Astrocyte of the spinal cord (primary cell): ENCODE results near the gene F5.

Source experiments
- DNase-seq: peaks from one replicate; pipeline ENCODE4 v3.0.0; 2011; ENCODE audit warnings: low read depth, low spot score
- H3K4me3 ChIP-seq: 2 replicates; pipeline ENCODE4 v1.5.1; 2011; ENCODE audit warnings: low read depth, mild to moderate bottlenecking, low read length, moderate library complexity
- in situ Hi-C: cut with HindIII; loops from 2 replicates; pipeline ENCODE4 v1.10.0; 2017; ENCODE audit warnings: low sequenced_read_pairs
- TF ChIP-seq, protein P1 (sequence below): IDR thresholded peaks from 2 replicates; pipeline ENCODE4 v1.5.1; 2012; ENCODE audit warnings: low read depth, mild to moderate bottlenecking, low read length, inconsistent platforms

The F5 gene

DNA sequence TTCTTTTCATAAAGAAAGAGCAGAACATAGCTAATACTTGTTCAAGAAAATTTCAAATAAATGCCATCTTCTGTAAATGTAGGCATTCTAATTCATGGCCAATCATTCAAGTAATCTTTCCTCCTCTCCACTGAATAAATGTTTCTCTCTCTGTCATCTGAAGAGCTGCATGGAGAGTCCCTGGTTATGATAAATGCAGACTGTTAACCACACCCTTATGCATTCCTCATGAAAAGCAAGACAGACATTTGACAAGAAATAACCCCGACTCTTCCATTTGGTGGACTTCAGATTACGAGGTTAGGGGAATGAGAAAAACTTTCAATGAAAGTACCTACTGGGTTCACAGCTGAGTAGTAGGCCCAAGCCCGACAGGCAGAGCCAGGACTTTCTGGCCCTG, 55.8 kb downstream of the F5 start:
- TF ChIP-seq, protein P1, sequence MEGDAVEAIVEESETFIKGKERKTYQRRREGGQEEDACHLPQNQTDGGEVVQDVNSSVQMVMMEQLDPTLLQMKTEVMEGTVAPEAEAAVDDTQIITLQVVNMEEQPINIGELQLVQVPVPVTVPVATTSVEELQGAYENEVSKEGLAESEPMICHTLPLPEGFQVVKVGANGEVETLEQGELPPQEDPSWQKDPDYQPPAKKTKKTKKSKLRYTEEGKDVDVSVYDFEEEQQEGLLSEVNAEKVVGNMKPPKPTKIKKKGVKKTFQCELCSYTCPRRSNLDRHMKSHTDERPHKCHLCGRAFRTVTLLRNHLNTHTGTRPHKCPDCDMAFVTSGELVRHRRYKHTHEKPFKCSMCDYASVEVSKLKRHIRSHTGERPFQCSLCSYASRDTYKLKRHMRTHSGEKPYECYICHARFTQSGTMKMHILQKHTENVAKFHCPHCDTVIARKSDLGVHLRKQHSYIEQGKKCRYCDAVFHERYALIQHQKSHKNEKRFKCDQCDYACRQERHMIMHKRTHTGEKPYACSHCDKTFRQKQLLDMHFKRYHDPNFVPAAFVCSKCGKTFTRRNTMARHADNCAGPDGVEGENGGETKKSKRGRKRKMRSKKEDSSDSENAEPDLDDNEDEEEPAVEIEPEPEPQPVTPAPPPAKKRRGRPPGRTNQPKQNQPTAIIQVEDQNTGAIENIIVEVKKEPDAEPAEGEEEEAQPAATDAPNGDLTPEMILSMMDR, result no peak
- DNase-seq, result no peak
- H3K4me3 ChIP-seq, result no peak overlapping the region
- in situ Hi-C loops, result no loop called here

DNA sequence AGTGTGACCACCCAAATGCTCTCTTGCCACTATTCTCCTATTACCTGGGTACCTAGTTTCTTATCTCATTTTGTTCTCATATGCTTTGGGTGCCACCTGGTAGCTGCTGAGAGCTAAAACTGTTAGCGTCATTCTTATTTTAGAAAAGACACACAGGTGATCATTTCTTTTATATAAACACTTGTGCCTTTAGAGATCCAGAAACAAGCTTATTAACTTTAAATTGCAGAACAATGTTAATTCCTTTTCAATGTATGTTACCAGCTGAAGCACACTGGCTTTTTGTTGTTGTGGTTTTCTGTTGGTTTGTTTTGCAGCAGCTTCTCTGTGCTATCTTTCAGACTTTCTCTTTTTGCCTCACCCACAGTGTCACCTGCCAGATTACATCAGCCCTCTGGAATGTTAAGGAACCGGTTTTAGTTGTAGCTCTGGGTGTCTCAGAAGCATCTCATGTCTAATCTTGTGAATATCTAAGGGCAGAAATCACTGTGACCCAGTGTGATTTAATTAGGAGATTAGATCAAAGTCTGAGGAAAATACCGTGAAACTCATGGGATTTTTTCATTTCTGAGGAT, 57.1 kb downstream of the F5 start:
- in situ Hi-C loops, result no loop called here
- DNase-seq, result peak; percentile 15
- no peak overlapping the region for H3K4me3 ChIP-seq
- TF ChIP-seq, protein P1, result no peak

DNA sequence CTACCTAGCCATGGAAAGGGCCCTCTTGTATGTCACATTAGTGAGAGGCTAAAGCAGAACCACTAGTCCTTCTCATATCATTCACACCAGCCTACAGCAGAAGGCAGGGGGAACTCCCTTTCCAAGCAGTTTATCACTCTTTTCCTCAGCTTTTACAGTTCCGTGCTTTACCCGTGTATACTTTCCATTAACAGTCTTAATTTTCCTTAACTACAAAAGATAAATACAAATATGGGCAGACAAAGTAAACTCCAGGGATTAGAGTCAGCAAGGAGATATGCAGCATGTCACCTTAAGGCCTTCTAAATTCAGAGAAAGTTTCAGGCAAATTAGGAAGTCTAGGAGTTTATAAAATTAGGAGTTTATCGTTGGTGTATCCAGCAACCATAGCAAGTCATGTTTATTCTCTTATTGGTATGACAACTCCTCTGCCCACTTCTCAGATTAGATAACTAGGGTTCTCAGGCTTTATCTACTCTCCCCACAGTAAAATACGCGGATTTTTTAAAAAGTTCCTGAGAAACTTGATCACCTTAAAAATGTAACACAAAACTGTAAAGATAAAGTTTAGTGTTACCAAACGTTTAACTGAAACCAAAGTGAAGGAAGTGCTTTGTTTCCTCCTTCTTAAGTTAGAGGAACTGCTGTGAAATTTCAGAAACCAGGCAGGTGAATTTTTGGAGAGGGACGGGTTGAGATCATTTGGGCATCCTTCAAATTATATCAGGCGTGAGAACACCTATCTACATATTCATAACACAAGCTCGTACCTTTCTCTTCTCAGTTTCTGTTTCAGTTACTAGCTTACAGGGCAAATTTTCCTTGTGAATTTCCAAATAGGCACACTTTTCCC, 57.8 kb downstream of the F5 start:
- DNase-seq, result no peak
- no peak overlapping the region for H3K4me3 ChIP-seq
- in situ Hi-C loops, result no loop called here
- TF ChIP-seq, protein P1, result no peak

DNA sequence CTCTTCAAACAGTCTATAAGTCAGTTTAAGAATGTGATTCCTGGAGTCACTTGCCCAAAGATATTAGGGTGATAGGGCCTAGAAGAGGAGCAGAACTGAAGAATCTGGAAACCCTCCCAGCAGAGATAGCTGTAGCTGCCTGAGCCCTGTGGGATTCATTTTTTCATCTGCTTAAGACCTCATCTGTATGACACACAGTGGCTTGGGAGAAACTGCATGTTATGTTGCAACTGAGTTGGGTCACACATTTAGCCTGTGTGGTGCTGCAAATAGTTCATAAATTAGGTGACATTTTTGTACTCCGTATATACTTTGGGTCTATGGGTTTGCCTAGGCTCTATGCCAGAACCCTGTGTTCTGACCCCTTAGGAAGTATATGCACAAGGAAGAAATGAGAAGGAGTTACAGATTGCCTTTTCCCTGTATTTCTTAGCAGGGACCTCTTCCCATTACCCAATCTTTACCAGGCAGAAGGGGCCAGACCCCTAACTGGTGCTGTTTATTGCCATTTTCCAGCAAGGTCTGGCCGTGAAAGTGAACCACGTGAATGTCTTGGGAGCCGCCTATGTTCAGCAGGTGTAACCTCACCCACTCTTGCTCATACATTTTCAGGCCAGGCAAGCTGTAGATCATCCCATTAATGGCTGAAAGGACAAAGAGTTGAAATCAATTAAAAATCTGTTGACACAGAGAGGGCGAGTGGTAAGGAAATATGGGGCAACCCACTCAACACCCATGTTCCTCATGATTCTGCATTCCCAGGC, 58.6 kb downstream of the F5 start:
- no peak overlapping the region for H3K4me3 ChIP-seq
- TF ChIP-seq, protein P1, result no peak
- no peak for DNase-seq
- in situ Hi-C loops, result no loop called here

DNA sequence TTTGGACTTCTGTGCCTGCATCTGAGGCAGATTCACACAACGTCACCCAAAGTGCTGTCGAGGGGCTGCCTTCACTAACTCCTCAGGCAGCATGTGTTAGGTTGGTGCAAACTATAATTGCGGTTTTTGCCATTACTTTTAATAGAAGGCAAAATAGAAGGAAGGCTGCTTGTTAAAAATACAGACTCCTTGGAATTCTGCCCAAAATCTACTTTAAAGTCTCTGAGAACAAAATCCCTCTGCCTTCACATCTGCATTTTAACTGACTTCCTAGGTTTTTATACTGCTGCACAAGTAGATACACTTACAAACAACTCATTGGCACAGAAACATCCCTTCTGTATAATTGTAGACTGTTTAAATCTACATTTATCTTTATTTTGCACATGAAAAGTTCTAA, 59.3 kb downstream of the F5 start:
- in situ Hi-C loops, result no loop called here
- TF ChIP-seq, protein P1, result no peak
- no peak overlapping the region for H3K4me3 ChIP-seq
- no peak for DNase-seq

DNA sequence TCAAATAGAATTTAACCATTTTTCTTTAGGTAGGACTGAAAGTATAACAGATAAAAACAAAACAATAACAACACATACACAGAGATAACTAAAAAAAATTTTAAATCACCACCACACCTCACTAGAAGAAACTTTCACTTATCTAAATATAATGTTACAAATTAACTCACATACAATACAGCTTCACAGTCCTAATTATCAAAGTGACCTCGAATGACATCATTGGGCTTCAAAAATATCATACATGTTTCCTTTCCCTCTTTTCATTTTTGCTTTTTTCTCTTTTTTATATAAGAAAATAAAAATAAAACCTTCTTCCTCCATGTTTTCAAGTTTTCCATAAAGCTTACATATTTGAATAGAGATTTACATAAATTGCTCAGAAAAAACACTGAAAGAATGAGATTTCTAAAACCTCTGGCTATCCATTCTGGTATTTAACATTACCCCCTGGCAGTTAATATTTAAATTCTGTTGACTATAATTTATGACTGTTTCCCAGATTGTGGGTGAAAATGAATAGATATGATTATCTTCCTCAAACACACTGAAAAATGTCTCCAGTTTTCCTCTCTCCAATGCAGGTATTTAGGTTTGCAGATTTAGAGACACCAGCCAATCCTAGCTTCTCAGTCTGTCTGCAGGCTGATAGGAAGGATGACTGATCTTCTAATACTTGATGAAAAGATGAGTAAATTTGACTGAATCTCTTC, 60.0 kb downstream of the F5 start:
- H3K4me3 ChIP-seq, result no peak overlapping the region
- TF ChIP-seq, protein P1, result no peak
- no peak for DNase-seq
- in situ Hi-C loops, result no loop called here
